ENCODE data around the gene AMDHD2.
"Not testable (repeated sequence)": the region's sequence is repeated elsewhere in the genome, so short reads cannot be mapped to it uniquely, and the experiment has no call there.

- TF ChIP-seq CTCF, POLR2A (IDR thresholded peaks at IDR 0.05): not testable (repeated sequence)
Observed at GRCh38 chr16:2575839-2576238, 55.7 kb downstream of the AMDHD2 start.
